ENCODE measurements around the gene ZFHX2. TPM values are rescaled to one million over a fixed set of nuclear protein-coding genes. Genes with fewer than 3 reads are reported as not detected.
"Not testable (repeated sequence)": the region's sequence is repeated elsewhere in the genome, so short reads cannot be mapped to it uniquely, and the experiment has no call there.

ZFHX2 gene
- 9.9 and 11.0 TPM in 2 replicates for total RNA-seq
- long read RNA-seq, partial matches to known transcripts = 0 of 1 reads
- long read RNA-seq, other reads (novel, unspliced or antisense) = 1 of 1 reads

GRCh38 chr14:23551266-23552028 lies at the start of gene ZFHX2:
TSS of gene ZFHX2 (minus strand) at chr14:23551765. CDS start at chr14:23535325, 16,440 bp downstream.
- Mint-ChIP-seq H3K36me3 (ENCODE audit: low read depth) (no peaks in the 10 kb centered on the region), H3K4me3 (no peak within 1 kb of the TSS), H3K27ac (ENCODE audit: unreplicated experiment) (peak within 1 kb of the TSS; percentile 21), H3K9me3 (no peaks in the 10 kb centered on the region), H3K27me3 (ENCODE audit: low read depth) (no peaks in the 10 kb centered on the region), H3K4me1 (peaks cover 18% of the 10 kb centered on the region)
- TF ChIP-seq CTCF (conservative IDR thresholded peaks at IDR 0.05) = no peak
- DNase-seq (ENCODE audit: low read depth, low spot score) = peak; percentile 83

DNA sequence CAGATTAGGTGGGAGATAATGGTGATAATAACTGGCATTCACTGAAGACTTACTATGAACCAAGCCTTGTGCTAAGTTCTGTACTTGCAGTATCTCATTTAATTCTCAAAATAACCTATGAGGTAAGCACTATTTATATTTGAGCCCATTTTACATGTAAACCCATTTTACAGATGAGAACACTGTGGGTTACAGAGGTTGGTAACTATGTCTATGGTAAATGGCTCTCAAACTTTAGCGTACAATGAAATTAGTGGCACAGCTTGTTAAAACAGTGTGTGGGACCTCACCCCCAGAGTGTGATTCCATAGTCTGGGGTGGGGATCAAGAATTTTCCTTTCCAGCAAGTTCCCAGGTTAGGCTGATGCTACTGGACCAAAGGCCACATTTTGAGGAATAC lies 49.2 kb upstream of the ZFHX2 start:
- Mint-ChIP-seq H3K27ac (ENCODE audit: unreplicated experiment) (no peak overlapping the region), H3K36me3 (ENCODE audit: low read depth) (no peaks in the 10 kb centered on the region), H3K4me3 (no peak overlapping the region), H3K27me3 (ENCODE audit: low read depth) (peaks cover 50% of the 10 kb centered on the region), H3K9me3 (no peaks in the 10 kb centered on the region), H3K4me1 (no peaks in the 10 kb centered on the region)
- TF ChIP-seq CTCF (conservative IDR thresholded peaks at IDR 0.05) = no peak
- no peak for DNase-seq (ENCODE audit: low read depth, low spot score)

GRCh38 chr14:23600322-23600707 lies 48.8 kb upstream of the ZFHX2 start:
- Mint-ChIP-seq H3K27me3 (ENCODE audit: low read depth) (peaks cover 50% of the 10 kb centered on the region), H3K9me3 (no peaks in the 10 kb centered on the region), H3K27ac (ENCODE audit: unreplicated experiment) (no peak overlapping the region), H3K4me3 (no peak overlapping the region), H3K4me1 (no peaks in the 10 kb centered on the region), H3K36me3 (ENCODE audit: low read depth) (no peaks in the 10 kb centered on the region)
- TF ChIP-seq CTCF (conservative IDR thresholded peaks at IDR 0.05) = no peak
- no peak for DNase-seq (ENCODE audit: low read depth, low spot score)

- not testable (repeated sequence) for H3K9me3 Mint-ChIP-seq
Observed at GRCh38 chr14:23594191-23594590, 42.6 kb upstream of the ZFHX2 start.

GRCh38 chr14:23590198-23590597 lies 38.6 kb upstream of the ZFHX2 start:
- Mint-ChIP-seq H3K4me3 (no peak overlapping the region), H3K4me1 (no peaks in the 10 kb centered on the region), H3K36me3 (ENCODE audit: low read depth) (no peaks in the 10 kb centered on the region), H3K9me3 (peaks cover 9% of the 10 kb centered on the region), H3K27me3 (ENCODE audit: low read depth) (peaks cover 46% of the 10 kb centered on the region), H3K27ac (ENCODE audit: unreplicated experiment) (no peak overlapping the region)
- no peak for TF ChIP-seq CTCF (conservative IDR thresholded peaks at IDR 0.05)
- no peak for DNase-seq (ENCODE audit: low read depth, low spot score)

More at GRCh38 chr14:23594191-23594590, 42.6 kb upstream of the ZFHX2 start:
- H3K4me1 Mint-ChIP-seq; H3K4me3 Mint-ChIP-seq; DNase-seq (ENCODE audit: low read depth, low spot score); H3K27ac Mint-ChIP-seq (ENCODE audit: unreplicated experiment); H3K36me3 Mint-ChIP-seq (ENCODE audit: low read depth): not testable (repeated sequence)
- peaks cover 54% of the 10 kb centered on the region for H3K27me3 Mint-ChIP-seq (ENCODE audit: low read depth)

- Mint-ChIP-seq H3K27me3 (ENCODE audit: low read depth) (peaks cover 41% of the 10 kb centered on the region), H3K4me3 (no peak overlapping the region), H3K36me3 (ENCODE audit: low read depth) (no peaks in the 10 kb centered on the region), H3K9me3 (peaks cover 9% of the 10 kb centered on the region), H3K4me1 (no peaks in the 10 kb centered on the region), H3K27ac (ENCODE audit: unreplicated experiment) (no peak overlapping the region)
- DNase-seq (ENCODE audit: low read depth, low spot score) = no peak
- no peak for TF ChIP-seq CTCF (conservative IDR thresholded peaks at IDR 0.05)
Observed at GRCh38 chr14:23589606-23590005, 38.0 kb upstream of the ZFHX2 start.
